HG03460 (cell line): ENCODE measurements around the gene GNB3.

Experiments
- ATAC-seq: cut with Tn5 transposase; IDR thresholded peaks from one replicate; pipeline ENCODE4 v1.9.1; 2021; ENCODE audit not compliant: unreplicated experiment

GNB3 gene

DNA sequence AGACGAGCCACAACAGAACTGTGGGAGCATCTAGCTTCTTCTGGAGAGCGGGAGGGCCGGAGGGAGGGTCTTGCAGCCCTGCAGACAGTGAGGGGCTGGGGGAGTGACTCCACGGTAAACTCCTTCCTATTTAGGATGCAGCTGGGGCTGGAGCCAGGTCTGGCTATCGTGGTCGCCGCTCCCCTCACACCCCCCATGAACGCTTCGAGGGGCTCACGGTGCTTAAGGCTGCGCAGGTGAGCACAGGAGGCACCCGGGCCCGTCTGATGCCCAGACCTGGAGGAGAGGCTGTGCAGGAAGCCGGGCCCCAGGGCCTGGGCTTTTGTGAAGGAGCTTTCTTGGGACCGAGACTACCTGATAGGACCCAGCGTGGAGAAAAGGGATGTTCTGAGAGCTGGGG lies 3.9 kb upstream of the GNB3 start:
- no peak for ATAC-seq

- no peak for ATAC-seq
These were observed 3.2 kb upstream of the GNB3 start for GRCh38 chr12:6837370-6838060.

- no peak for ATAC-seq
These were observed 1.9 kb upstream of the GNB3 start for GRCh38 chr12:6838854-6839253.

- no peak for ATAC-seq
These were observed 1.1 kb upstream of the GNB3 start for GRCh38 chr12:6839482-6840201.

DNA sequence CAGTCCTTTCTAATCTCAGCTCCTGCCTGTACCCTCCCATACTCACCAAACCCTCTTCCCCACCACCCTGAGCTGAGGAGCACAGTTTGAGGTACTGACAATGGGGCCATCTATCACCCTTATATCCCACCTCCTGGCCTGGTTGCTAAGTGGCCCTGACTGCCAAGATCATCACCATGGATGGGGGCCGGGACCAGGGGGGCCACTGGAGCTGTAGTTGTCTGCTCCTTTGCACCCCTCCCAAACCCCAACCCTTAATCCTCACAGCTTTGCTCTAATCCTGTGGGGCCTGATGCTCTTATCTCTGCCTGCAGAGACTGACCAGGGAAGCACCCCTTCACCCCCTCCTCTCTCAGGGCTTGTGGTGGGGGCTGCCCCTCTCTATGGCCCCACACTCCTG lies 395 bp upstream of the GNB3 start:
- no peak for ATAC-seq

DNA sequence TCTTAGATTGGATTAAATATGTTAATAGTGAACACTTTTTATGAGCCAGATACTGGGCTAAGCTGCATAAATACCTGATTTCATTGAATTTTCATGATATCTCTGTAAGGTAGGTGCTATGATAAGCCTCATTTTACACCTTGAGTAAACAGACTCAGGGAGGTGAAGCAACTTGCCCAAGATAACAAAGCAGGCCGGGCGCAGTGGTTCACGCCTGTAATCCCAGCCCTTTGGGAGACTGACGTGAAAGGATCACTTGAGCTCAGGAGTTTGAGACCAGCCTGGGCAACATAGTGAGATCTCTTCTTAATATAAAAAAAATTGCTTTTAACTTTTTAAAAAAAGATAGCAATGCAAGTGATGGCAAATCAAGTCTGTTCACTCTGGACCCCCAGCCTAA lies 1.4 kb downstream of the GNB3 start:
- ATAC-seq: no peak

GRCh38 chr12:6843118-6843902 lies 2.6 kb downstream of the GNB3 start:
- no peak for ATAC-seq

- ATAC-seq: no peak
These were observed 4.7 kb downstream of the GNB3 start for GRCh38 chr12:6845395-6845794.

DNA sequence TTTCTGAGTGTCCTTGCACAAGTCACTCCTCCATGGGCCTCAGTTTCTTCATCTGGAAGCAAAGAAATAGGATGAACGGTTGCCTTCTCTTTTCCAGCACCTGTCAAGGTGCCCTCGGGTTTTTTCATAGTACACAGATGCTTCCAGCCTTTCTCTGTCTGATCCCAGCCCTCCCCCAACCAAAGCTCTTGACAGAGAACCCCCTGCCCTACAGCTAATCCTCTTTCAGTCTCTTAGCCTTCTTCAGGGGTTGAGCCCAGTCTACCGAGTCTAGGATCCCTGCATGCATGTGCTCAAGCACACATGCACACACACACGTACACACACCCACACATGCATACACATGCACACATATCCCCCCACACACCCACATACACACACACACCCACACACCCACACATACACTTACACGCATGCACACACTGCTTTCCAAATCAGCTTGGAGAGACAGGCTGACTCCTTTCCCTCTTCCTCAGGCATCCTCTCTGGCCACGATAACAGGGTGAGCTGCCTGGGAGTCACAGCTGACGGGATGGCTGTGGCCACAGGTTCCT lies 5.7 kb downstream of the GNB3 start:
- no peak for ATAC-seq

GRCh38 chr12:6847676-6848075 lies 7.0 kb downstream of the GNB3 start:
- ATAC-seq: no peak

GRCh38 chr12:6849427-6849826 lies 8.7 kb downstream of the GNB3 start:
- ATAC-seq: no peak

GRCh38 chr12:6849976-6850560 lies 9.3 kb downstream of the GNB3 start:
- no peak for ATAC-seq

- no peak for ATAC-seq
These were observed 10.0 kb downstream of the GNB3 start for GRCh38 chr12:6850796-6851152.

- peak; percentile 52 for ATAC-seq
These were observed 10.6 kb downstream of the GNB3 start, which contains the start of gene CDCA3 for GRCh38 chr12:6851153-6851920. Gene CDCA3, minus strand, starts transcription at chr12:6851286. Its CDS starts 334 bp downstream, at chr12:6850952.

DNA sequence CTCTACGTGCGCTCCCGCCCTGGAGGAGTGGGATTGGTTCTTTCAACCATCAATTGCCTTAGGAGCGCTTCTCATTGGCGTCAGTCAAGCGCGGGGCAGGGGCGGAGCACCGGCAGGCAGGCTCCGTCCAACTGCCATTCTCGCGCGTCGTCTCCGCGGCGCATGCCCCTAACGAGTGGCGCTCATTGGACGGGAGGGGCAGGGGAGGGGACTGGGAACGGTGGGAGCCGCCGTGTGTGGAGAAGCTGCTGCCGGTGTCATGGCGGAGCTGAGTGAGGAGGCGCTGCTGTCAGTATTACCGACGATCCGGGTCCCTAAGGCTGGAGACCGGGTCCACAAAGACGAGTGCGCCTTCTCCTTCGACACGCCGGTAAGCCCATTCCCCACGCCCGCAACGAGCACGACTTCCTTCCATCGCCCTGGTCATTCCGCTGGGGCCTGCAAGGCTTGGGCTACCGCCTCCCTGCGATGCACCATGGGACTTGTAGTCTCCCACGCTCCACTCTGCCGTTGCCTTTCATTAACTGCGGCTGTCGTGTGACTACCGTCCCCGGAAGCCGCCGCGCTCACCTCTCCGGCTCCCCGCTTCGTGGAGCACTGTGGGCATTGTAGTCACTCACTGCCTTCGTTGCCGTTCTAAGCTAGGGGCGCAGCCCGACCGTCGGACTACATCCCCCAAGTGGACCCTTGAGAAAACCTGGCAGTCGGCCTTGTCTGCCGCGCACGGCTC lies 11.4 kb downstream of the GNB3 start, which contains the start of gene USP5:
USP5 (plus strand) TSS at position 230 of the 730 bp plus-strand sequence; CDS start at position 260, 30 bp downstream.
- peak; percentile 69 for ATAC-seq

- ATAC-seq: no peak
These were observed 12.1 kb downstream of the GNB3 start for GRCh38 chr12:6852651-6853354.

GRCh38 chr12:6853626-6854025 lies 12.9 kb downstream of the GNB3 start:
- ATAC-seq: no peak

DNA sequence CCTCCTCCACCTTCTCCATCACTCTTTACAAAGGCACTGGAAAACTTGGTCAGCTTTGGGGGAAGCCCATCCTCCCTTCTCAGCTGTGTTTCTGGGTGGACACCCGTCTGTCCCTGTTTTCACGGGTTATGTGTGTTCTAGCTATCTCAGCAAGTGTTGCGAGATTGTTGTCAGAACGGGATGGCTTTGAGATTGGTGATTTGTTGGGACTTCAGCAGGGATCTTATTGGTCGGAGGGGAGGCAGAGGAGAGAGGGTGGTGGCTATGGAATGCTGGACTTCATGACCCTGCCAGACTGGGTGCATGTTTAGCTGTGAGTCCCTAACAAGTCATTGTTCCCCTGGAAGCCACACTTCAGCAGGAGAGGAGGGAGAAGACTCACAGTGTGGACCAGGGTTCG lies 13.3 kb downstream of the GNB3 start:
- no peak for ATAC-seq

GRCh38 chr12:6855322-6855721 lies 14.6 kb downstream of the GNB3 start:
- no peak for ATAC-seq
